AG04450 (cell line): ENCODE measurements around the gene LIMA1. TPM values are rescaled to one million over a fixed set of nuclear protein-coding genes. Genes with fewer than 3 reads are reported as not detected.
A peak's percentile ranks its signal among the peaks of the same experiment; 100 is the strongest.
"Not testable (repeated sequence)": the region's sequence is repeated elsewhere in the genome, so short reads cannot be mapped to it uniquely, and the experiment has no call there.

ENCODE experiments used
- CTCF ChIA-PET: fragments of 300-600, 350-600 bp; formaldehyde crosslinking; extraction: SDS; loops from one replicate; lab custom pipeline; 2022; ENCODE audit warnings: antibody characterized with exemption, inconsistent platforms; lab: Charles Lee
- POLR2A ChIA-PET: fragments of 350-600 bp; formaldehyde crosslinking; extraction: SDS; loops from one replicate; lab custom pipeline; 2021; ENCODE audit warnings: antibody characterized with exemption, inconsistent platforms; lab: Yijun Ruan, JAX
- DNase-seq: peaks from one replicate; pipeline ENCODE4 v3.0.0-alpha.2; 2011; ENCODE audit warnings: low read depth, low spot score
- H3K27ac ChIP-seq: one replicate; pipeline ENCODE4 v1.5.1; 2012; ENCODE audit warnings: low read depth, low read length, control low read depth
- H3K27me3 ChIP-seq: one replicate; pipeline ENCODE4 v1.6.0; 2012; ENCODE audit warnings: low read length; ENCODE audit not compliant: control insufficient read depth, insufficient read depth
- H3K4me3 ChIP-seq: 2 replicates; pipeline ENCODE4 v1.5.1; 2011; ENCODE audit warnings: mild to moderate bottlenecking, low read depth, low read length, control low read depth
- H3K9me3 ChIP-seq: 2 replicates; pipeline ENCODE4 v1.5.1; 2012; ENCODE audit warnings: low read length; ENCODE audit not compliant: control insufficient read depth, insufficient read depth
- polyA plus RNA-seq: library from polyadenylated mRNA; depleted of rRNA; stranded (reverse); fragments of >200 nt; gene quantifications from 2 replicates; pipeline ENCODE4 v1.2.3, GENCODE V29; 2011
- TF ChIP-seq, protein P1 (sequence below): IDR thresholded peaks from 2 replicates; pipeline ENCODE4 v1.5.1; 2011; ENCODE audit warnings: low read depth, low read length, control low read depth, inconsistent platforms

LIMA1 gene
- polyA plus RNA-seq, 1 experiment: 218 TPM

DNA sequence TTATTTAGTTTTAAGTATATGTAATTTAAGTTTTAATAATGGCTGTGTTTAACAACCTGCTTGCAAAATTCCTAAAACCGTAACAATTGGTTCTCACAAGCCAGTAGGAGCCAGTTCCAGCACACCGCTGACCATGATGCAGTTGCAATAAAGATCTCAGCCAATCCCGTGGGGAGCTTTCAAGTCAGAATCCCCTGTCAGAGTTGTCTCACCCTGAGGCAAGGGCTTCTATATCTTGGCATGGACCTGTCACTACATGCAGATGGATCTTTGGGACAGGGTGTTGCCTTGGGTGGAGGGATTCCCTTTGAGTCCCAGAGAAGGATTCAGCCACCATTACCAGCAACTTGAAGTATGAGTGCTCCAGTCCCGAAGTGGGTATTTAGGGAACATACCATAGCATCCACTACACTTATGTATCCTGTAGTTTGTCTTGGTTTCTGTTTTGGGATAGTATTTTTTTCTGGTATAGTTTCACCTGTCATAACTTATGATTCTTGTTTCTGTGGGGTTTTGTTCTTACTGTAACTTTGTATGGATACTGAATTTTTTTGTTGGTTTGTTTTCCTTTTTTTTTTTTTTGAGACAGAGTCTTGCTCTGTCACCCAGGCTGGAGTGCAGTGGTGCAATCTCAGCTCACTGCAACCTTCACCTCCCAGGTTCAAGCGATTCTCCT is 30.1 kb upstream of the LIMA1 start:
- no peaks in the 10 kb centered on the region for H3K27me3 ChIP-seq
- DNase-seq: no peak
- TF ChIP-seq, protein P1, sequence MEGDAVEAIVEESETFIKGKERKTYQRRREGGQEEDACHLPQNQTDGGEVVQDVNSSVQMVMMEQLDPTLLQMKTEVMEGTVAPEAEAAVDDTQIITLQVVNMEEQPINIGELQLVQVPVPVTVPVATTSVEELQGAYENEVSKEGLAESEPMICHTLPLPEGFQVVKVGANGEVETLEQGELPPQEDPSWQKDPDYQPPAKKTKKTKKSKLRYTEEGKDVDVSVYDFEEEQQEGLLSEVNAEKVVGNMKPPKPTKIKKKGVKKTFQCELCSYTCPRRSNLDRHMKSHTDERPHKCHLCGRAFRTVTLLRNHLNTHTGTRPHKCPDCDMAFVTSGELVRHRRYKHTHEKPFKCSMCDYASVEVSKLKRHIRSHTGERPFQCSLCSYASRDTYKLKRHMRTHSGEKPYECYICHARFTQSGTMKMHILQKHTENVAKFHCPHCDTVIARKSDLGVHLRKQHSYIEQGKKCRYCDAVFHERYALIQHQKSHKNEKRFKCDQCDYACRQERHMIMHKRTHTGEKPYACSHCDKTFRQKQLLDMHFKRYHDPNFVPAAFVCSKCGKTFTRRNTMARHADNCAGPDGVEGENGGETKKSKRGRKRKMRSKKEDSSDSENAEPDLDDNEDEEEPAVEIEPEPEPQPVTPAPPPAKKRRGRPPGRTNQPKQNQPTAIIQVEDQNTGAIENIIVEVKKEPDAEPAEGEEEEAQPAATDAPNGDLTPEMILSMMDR: no peak
- H3K4me3 ChIP-seq: no peak overlapping the region
- ChIA-PET POLR2A (interaction anchor here (1.7 to 1.8 kb wide), 2 partner anchors 31 to 92 kb away, joined by 6 to 7 read pairs; no protein-coding TSS in a partner anchor), CTCF (interaction anchor here (1.3 to 3.0 kb wide), 4 partner anchors 54 to 203 kb away, joined by 5 to 23 read pairs (median 15); no protein-coding TSS in a partner anchor)
- H3K27ac ChIP-seq: no peak overlapping the region
- H3K9me3 ChIP-seq: no peaks in the 10 kb centered on the region

- POLR2A ChIA-PET: interaction anchor here (0.6 to 1.8 kb wide), 8 partner anchors 9 to 227 kb away, joined by 3 to 18 read pairs (median 6); partner anchors contain the start of gene SMARCD1
- H3K4me3 ChIP-seq, H3K9me3 ChIP-seq, H3K27me3 ChIP-seq: not testable (repeated sequence)
- H3K27ac ChIP-seq: peak overlapping the region; percentile 25
- DNase-seq: peak; percentile 45
- CTCF ChIA-PET: interaction anchor here (1.2 to 1.6 kb wide), 3 partner anchors 129 to 201 kb away, joined by 3 to 5 read pairs (median 3); no protein-coding TSS in a partner anchor
Measured at GRCh38 chr12:50311858-50312609, 28.7 kb upstream of the LIMA1 start.

- no peak for DNase-seq
- ChIA-PET CTCF (no interaction called here), POLR2A (no interaction called here)
- no peak overlapping the region for H3K27ac ChIP-seq
- no peaks in the 10 kb centered on the region for H3K9me3 ChIP-seq
- H3K4me3 ChIP-seq: no peak overlapping the region
- H3K27me3 ChIP-seq: no peaks in the 10 kb centered on the region
- TF ChIP-seq, protein P1: no peak
Measured at GRCh38 chr12:50309950-50310349, 26.6 kb upstream of the LIMA1 start.

DNA sequence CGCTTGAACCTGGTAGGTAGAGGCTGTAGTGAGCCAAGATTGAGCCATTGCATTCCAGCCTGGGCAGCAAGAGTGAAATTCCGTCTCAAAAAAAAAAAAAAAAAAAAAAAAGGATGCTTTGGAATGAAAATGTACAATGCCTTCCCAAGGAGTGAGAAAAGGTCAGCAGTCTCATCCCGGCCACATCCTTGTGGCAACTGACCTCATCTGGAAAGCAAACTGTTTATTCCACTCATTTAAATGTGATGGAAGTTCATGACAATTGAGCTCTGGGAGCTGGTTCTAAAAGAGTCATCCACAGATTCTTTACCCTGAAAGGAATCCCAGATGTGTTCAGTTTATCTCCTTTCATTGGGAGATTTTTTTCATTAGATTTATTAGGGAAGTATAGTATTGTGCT is 19.4 kb upstream of the LIMA1 start:
- Histone ChIP-seq H3K27me3 (no peaks in the 10 kb centered on the region), H3K4me3 (no peak overlapping the region), H3K27ac (no peak overlapping the region), H3K9me3 (no peaks in the 10 kb centered on the region)
- ChIA-PET CTCF (interaction anchor here (0.6 to 1.1 kb wide), 4 partner anchors 14 to 134 kb away, joined by 3 read pairs; partner anchors contain the start of gene LIMA1), POLR2A (interaction anchor here (0.7 to 2.4 kb wide), 7 partner anchors 9 to 132 kb away, joined by 4 to 18 read pairs (median 6); partner anchors contain the start of gene LIMA1)
- TF ChIP-seq, protein P1: no peak
- no peak for DNase-seq

- ChIA-PET POLR2A (interaction anchor here (0.6 kb wide), 1 partner anchor 103 kb away, joined by 3 read pairs; no protein-coding TSS in a partner anchor), CTCF (interaction anchor here (2.0 kb wide), 1 partner anchor 17 kb away, joined by 5 read pairs; no protein-coding TSS in a partner anchor)
- no peaks in the 10 kb centered on the region for H3K27me3 ChIP-seq
- TF ChIP-seq, protein P1: no peak
- H3K9me3 ChIP-seq: no peaks in the 10 kb centered on the region
- no peak overlapping the region for H3K4me3 ChIP-seq
- no peak for DNase-seq
- H3K27ac ChIP-seq: no peak overlapping the region
Measured at GRCh38 chr12:50297996-50298395, 14.7 kb upstream of the LIMA1 start.
